ENCODE measurements around the gene SLC12A7.

DNA sequence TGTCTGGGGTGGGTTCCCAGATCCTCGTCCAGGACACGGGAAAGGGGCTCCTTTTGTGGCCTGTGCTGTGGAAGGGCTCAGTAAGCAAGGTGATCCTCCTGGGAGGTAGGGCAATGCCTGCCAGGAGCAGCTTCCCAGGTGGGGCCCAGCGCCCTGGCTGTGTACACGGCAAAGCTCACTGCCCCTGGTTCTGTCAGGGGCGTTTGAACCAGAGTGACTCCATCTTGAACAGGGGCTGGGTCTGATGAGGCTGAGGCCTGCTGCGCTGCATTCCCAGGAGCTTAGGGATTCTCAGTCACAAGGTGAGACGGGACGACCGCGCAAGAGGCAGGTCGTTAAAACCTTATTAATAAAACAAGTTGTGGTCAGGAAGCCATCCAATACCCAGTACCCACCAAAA is 19.9 kb upstream of the SLC12A7 start:
- TF ChIP-seq ZNF274 (IDR thresholded peaks at IDR 0.05; ENCODE audit: low read depth, low read length) (no peak), YY1 (IDR thresholded peaks at IDR 0.05; ENCODE audit: insufficient read depth, insufficient read length) (no peak)

Measured in NT2/D1 (cell line).